C4-2B (cell line): Measurements from ENCODE around the gene PDE5A.

Source experiments
- CTCF ChIP-seq: fragments of 450-650 bp; conservative IDR thresholded peaks from 2 replicates; pipeline ENCODE4 v1.5.1; 2017; ENCODE audit warnings: mild to moderate bottlenecking
- ZFX ChIP-seq: fragments of 450-650 bp; IDR thresholded peaks from 2 replicates; pipeline ENCODE4 v1.6.1; 2017

- TF ChIP-seq CTCF = peak; percentile 69
- no peak for TF ChIP-seq ZFX
Measured at GRCh38 chr4:119559044-119559647, 69.5 kb downstream of the PDE5A start.
